Testis (tissue), 3 donors: ENCODE data around the gene DNAJC24. TPM values are rescaled to one million over a fixed set of nuclear protein-coding genes. Genes with fewer than 3 reads are reported as not detected.
A peak's percentile ranks its signal among the peaks of the same experiment; 100 is the strongest.

Source experiments
- DNase-seq: peaks from one replicate; pipeline ENCODE4 v3.0.0-alpha.2; 2019
- H3K27ac ChIP-seq, 2 donors: fragments of 200-600 bp; sonication (generic); one replicate each; pipeline ENCODE4 v1.5.1; 2019
- H3K27me3 ChIP-seq: fragments of 200-600 bp; sonication (generic); one replicate; pipeline ENCODE4 v1.5.1; 2019
- H3K36me3 ChIP-seq: fragments of 200-600 bp; sonication (generic); one replicate; pipeline ENCODE4 v1.5.1; 2017; ENCODE audit warnings: low read depth; ENCODE audit errors: missing control alignments
- H3K4me1 ChIP-seq: fragments of 200-600 bp; sonication (generic); one replicate; pipeline ENCODE4 v1.5.1; 2019
- H3K4me3 ChIP-seq, 2 donors: fragments of 200-600 bp; sonication (generic); one replicate each; pipeline ENCODE4 v1.5.1; 2017 to 2019
- H3K9me3 ChIP-seq: fragments of 200-600 bp; sonication (generic); one replicate; pipeline ENCODE4 v1.5.1; 2017
- POLR2A ChIP-seq: fragments of 450-650 bp; IDR thresholded peaks from one replicate; pipeline ENCODE4 v1.6.1; 2017; ENCODE audit warnings: antibody characterized with exemption, mild to moderate bottlenecking, moderate library complexity
- WGBS, 2 donors: methylation state at CpG; one replicate each; pipeline ENCODE4 v1.1.5; 2018; 5-methylcytosine and 5-hydroxymethylcytosine counted together
- intact Hi-C: fragments of 100-400 bp; cut with DNase I; formaldehyde crosslinking; loops from one replicate; pipeline ENCODE4 v1.15.1; 2023; ENCODE audit warnings: low total_unique reads
- polyA plus RNA-seq: library from polyadenylated mRNA; stranded (reverse); fragments of 350-450 nt; fragmentation: Illumina TruSeq; extraction: RNeasy Lipid Tissue Mini Kit (QIAGEN cat#74804); gene quantifications from one replicate; pipeline ENCODE4 v1.2.3, GENCODE V29; 2014; ENCODE audit warnings: low read depth, low replicate concordance; ENCODE audit not compliant: insufficient read depth
- total RNA-seq, 2 donors: library from RNA; depleted of rRNA; stranded (reverse); fragments of >200 nt; gene quantifications; one replicate each; pipeline ENCODE4 v1.2.3, GENCODE V29; 2016
- TF ChIP-seq, protein P1 (sequence below), 3 experiments: fragments of 450-650 bp in 2 of 3; fragments of 200-600 bp in 1 of 3; sonication (generic) in 1 of 3; IDR thresholded peaks; one replicate each; pipeline ENCODE4 v1.5.1; 2016 to 2019; ENCODE audit warnings: antibody characterized with exemption in 3 of 3, mild to moderate bottlenecking in 2 of 3, moderate library complexity in 1 of 3

Gene DNAJC24
- total and polyA plus RNA-seq, 3 donors from 2014 or later, result 18.5 to 28.2 (median 27.2) TPM

DNA sequence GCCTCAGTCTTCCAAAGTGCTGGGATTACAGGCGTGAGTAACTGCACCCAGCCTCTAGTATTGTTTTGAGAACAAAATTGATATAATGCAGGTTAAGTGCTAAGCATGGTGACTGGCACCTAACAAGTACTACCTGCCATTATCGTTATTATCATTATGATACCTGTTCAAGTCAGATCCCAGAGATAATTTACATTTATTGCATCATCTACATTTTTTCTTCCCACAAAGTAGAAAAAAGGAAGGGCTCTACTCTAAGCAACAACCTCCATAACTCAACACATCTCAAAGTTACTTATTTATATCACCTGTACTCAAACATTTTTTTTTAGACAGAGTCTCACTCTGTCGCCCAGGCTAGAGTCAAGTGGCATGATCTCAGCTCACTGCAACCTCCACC lies 42.2 kb upstream of the DNAJC24 start:
- H3K4me3 ChIP-seq, result no peak overlapping the region
- TF ChIP-seq, protein P1, sequence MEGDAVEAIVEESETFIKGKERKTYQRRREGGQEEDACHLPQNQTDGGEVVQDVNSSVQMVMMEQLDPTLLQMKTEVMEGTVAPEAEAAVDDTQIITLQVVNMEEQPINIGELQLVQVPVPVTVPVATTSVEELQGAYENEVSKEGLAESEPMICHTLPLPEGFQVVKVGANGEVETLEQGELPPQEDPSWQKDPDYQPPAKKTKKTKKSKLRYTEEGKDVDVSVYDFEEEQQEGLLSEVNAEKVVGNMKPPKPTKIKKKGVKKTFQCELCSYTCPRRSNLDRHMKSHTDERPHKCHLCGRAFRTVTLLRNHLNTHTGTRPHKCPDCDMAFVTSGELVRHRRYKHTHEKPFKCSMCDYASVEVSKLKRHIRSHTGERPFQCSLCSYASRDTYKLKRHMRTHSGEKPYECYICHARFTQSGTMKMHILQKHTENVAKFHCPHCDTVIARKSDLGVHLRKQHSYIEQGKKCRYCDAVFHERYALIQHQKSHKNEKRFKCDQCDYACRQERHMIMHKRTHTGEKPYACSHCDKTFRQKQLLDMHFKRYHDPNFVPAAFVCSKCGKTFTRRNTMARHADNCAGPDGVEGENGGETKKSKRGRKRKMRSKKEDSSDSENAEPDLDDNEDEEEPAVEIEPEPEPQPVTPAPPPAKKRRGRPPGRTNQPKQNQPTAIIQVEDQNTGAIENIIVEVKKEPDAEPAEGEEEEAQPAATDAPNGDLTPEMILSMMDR (IDR thresholded peaks at IDR 0.05), result no peak
- TF ChIP-seq POLR2A, result no peak
- H3K36me3 ChIP-seq, result no peaks in the 10 kb centered on the region
- no peak overlapping the region for H3K27ac ChIP-seq
- 92 to 95% methylated on average over 3 of the region's 3 CpGs for WGBS, 2 donors
- intact Hi-C loops, result no loop called here
- no peaks in the 10 kb centered on the region for H3K9me3 ChIP-seq
- DNase-seq, result no peak
- no peaks in the 10 kb centered on the region for H3K4me1 ChIP-seq
- no peaks in the 10 kb centered on the region for H3K27me3 ChIP-seq

DNA sequence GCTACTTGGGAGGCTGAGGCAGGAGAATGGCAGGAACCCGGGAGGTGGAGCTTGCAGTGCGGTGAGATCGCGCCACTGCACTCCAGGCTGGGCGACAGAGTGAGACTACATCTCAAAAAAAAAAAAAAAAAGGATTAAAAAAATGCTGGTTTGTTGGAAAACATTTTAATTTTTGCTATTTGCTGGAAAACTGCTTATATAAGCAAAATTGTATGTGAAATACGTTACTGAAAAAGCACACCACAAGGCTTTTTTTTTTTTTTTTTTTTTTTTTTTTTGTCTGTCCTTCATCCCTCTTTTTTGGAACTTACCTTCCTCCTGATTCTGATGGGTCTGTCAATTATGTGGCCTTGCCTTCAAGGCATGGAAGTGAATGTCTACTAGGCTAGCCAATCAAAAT lies 41.0 kb upstream of the DNAJC24 start:
- Histone ChIP-seq H3K36me3 (no peaks in the 10 kb centered on the region), H3K27me3 (no peaks in the 10 kb centered on the region), H3K4me3 (no peak overlapping the region), H3K27ac (no peak overlapping the region), H3K9me3 (no peaks in the 10 kb centered on the region), H3K4me1 (no peaks in the 10 kb centered on the region)
- intact Hi-C loops, result no loop called here
- TF ChIP-seq, protein P1 (IDR thresholded peaks at IDR 0.05), result no peak
- no peak for TF ChIP-seq POLR2A
- no peak for DNase-seq
- 83 to 93% methylated on average over 6 of the region's 6 CpGs for WGBS, 2 donors

DNA sequence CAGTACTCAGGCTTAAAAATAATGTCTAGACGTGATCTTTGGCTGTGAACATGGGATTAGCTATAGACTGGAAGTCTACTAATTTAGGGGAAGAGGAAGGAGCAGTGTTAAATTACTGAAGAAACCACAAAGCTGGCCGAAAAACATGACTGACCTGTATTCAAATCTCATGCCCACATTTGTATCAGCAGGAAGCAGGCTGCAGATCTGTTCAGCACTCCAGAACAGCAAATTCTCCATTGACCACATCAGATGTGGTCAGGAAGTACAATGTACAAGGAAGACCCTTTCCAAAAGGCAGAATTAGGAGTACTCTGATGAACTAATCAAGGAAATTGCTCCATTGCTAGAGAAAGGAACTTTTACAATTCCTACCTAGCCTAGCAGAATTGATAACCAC lies 31.9 kb upstream of the DNAJC24 start:
- H3K36me3 ChIP-seq, result no peaks in the 10 kb centered on the region
- intact Hi-C loops, result no loop called here
- 71 to 78% methylated on average over 2 of the region's 2 CpGs for WGBS, 2 donors
- no peaks in the 10 kb centered on the region for H3K4me1 ChIP-seq
- no peak overlapping the region for H3K27ac ChIP-seq
- TF ChIP-seq, protein P1 (IDR thresholded peaks at IDR 0.05), result no peak
- no peak for TF ChIP-seq POLR2A
- H3K27me3 ChIP-seq, result no peaks in the 10 kb centered on the region
- no peak for DNase-seq
- no peaks in the 10 kb centered on the region for H3K9me3 ChIP-seq
- H3K4me3 ChIP-seq, result no peak overlapping the region

DNA sequence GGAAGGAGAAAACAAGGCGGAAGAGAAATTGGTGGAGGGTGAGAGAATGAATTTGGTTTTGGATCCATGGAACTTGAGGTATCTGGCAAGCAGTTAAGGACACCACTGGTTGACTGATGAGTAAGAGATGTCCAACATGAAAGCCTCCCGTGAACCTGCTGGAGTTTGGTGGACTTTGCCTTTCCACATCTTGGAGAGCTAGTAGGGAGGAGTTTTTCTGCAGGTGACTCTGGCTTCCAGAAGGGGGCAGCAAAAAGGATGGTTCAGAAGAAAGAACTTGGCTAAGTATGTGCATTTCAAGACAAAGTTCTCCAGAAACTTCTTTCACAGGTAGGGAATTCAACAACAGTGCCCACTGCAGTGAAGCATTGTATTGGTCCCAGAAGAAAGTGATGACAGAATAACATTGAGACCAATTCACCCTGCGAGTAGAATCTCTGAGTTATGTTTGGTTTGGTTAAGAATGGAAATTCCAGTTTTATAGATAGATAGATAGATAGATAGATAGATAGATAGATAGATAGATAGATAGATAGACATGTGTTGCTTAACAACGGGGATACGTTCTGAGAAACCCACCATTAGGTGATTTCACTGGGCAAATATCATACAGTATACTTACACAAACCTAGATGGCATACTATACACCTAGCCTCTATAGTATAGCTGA lies 28.6 kb upstream of the DNAJC24 start:
- intact Hi-C loops, result no loop called here
- H3K27ac ChIP-seq, result no peak overlapping the region
- no peaks in the 10 kb centered on the region for H3K27me3 ChIP-seq
- H3K4me1 ChIP-seq, result no peaks in the 10 kb centered on the region
- H3K4me3 ChIP-seq, result no peak overlapping the region
- 85 to 95% methylated on average over 5 of the region's 5 CpGs for WGBS, 2 donors
- H3K9me3 ChIP-seq, result no peaks in the 10 kb centered on the region
- TF ChIP-seq POLR2A, result no peak
- TF ChIP-seq, protein P1 (IDR thresholded peaks at IDR 0.05), result peak in 2 of 3 experiments; percentile 30 to 38
- no peaks in the 10 kb centered on the region for H3K36me3 ChIP-seq
- peak; percentile 23 for DNase-seq

DNA sequence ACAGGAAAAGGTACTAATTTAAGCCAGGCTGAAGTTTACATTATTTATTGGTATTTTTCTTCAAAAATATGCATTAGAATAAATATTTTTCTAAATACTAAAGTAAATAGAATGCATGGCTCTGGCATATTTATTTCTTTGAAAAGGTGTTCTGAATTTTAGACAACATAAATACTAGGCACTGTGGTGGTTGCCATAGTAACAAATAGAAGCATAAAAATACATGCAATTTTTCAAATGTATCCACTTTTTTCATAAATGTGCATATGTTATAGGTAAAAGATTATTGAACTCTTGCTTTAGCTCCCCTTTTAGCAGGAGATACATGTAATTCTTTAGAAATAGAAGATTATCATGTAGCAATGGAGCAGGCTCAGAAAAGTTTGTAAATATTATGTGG lies 18.5 kb upstream of the DNAJC24 start:
- Histone ChIP-seq H3K36me3 (no peaks in the 10 kb centered on the region), H3K4me1 (no peaks in the 10 kb centered on the region), H3K9me3 (no peaks in the 10 kb centered on the region), H3K4me3 (no peak overlapping the region), H3K27me3 (no peaks in the 10 kb centered on the region), H3K27ac (no peak overlapping the region)
- intact Hi-C loops, result no loop called here
- no peak for DNase-seq
- TF ChIP-seq, protein P1 (IDR thresholded peaks at IDR 0.05), result no peak
- TF ChIP-seq POLR2A, result no peak
